ENCODE data around the gene UTF1. TPM values are rescaled to one million over a fixed set of nuclear protein-coding genes. Genes with fewer than 3 reads are reported as not detected.

Gene UTF1
- total RNA-seq, 2 donors from 2014 or later, result 0.21 TPM; not detected in 1

Other genes starting within 250 kb of the UTF1 start
- gene ADGRA1, start 142.3 kb upstream of the UTF1 start, total RNA-seq, result not detected
- gene KNDC1, start 70.0 kb upstream of the UTF1 start, total RNA-seq, result 1 to 10 TPM in 1 of 2 donors, under 1 TPM in 1; 0.28 to 1.2 TPM
- under 1 TPM in 1 of 2 donors, not detected in 1; 0.21 TPM for gene VENTX, start 7.6 kb downstream of the UTF1 start, total RNA-seq
- 100 to 1,000 TPM; 156 to 218 TPM for gene ADAM8, start 46.7 kb downstream of the UTF1 start, total RNA-seq
- gene TUBGCP2, start 78.7 kb downstream of the UTF1 start, total RNA-seq, result 10 to 100 TPM; 50.9 to 51.2 TPM
- gene ZNF511, start 78.7 kb downstream of the UTF1 start, total RNA-seq, result 10 to 100 TPM; 46.1 to 49.8 TPM
- under 1 TPM in 1 of 2 donors, not detected in 1; 0.09 TPM for gene CALY, start 106.7 kb downstream of the UTF1 start, total RNA-seq
- not detected for gene PRAP1, start 117.2 kb downstream of the UTF1 start, total RNA-seq
- 10 to 100 TPM; 14.9 to 17.1 TPM for gene FUOM, start 127.8 kb downstream of the UTF1 start, total RNA-seq
- 10 to 100 TPM; 47.2 to 53.1 TPM for gene ECHS1, start 143.1 kb downstream of the UTF1 start, total RNA-seq
- 10 to 100 TPM; 12.4 to 13.8 TPM for gene PAOX, start 149.0 kb downstream of the UTF1 start, total RNA-seq
- 10 to 100 TPM; 58.0 to 67.2 TPM for gene MTG1, start 163.9 kb downstream of the UTF1 start, total RNA-seq
- not detected for gene SPRN, start 194.4 kb downstream of the UTF1 start, total RNA-seq
- 1 to 10 TPM; 3.3 to 3.9 TPM for gene SCART1, start 223.7 kb downstream of the UTF1 start, total RNA-seq

Measured in activated T-cell treated with anti-CD3 and anti-CD28 coated beads, Interleukin-2, amount 50 U/mL, for 72 hours (primary cell).